Esophagus (tissue), 2 donors: Measurements from ENCODE around the gene SPATA18. TPM values are rescaled to one million over a fixed set of nuclear protein-coding genes. Genes with fewer than 3 reads are reported as not detected.

Source experiments
- polyA plus RNA-seq, 2 donors: library from polyadenylated mRNA; stranded (reverse); fragments of 200-250 nt; gene quantifications; one replicate each; pipeline ENCODE4 v1.2.3, GENCODE V29; 2013
- donor health status: healthy with polysubstance abuse.
- donor health status: Bipolar disorder and iron deficiency.

SPATA18 gene
- polyA plus RNA-seq, 2 donors, result 2.5 to 3.2 TPM

Other genes with a start within 250 kb of the SPATA18 start
- gene DCUN1D4, start 208.2 kb upstream of the SPATA18 start, polyA plus RNA-seq, result 1 to 10 TPM; 9.2 to 9.7 TPM
- under 1 TPM; 0.11 to 0.12 TPM for gene LRRC66, start 30.9 kb upstream of the SPATA18 start, polyA plus RNA-seq
- 1 to 10 TPM; 2.3 to 5.9 TPM for gene SGCB, start 13.0 kb upstream of the SPATA18 start, polyA plus RNA-seq